IPS DF 19.7 (cell line): ENCODE measurements around the gene ATP6V1F.

Source experiments
- DNase-seq: peaks from one replicate; pipeline ENCODE4 v3.0.0-alpha.2; 2013; ENCODE audit warnings: low read depth, low spot score

ATP6V1F gene

GRCh38 chr7:128882134-128882533 lies 19.5 kb downstream of the ATP6V1F start:
- DNase-seq = no peak

DNA sequence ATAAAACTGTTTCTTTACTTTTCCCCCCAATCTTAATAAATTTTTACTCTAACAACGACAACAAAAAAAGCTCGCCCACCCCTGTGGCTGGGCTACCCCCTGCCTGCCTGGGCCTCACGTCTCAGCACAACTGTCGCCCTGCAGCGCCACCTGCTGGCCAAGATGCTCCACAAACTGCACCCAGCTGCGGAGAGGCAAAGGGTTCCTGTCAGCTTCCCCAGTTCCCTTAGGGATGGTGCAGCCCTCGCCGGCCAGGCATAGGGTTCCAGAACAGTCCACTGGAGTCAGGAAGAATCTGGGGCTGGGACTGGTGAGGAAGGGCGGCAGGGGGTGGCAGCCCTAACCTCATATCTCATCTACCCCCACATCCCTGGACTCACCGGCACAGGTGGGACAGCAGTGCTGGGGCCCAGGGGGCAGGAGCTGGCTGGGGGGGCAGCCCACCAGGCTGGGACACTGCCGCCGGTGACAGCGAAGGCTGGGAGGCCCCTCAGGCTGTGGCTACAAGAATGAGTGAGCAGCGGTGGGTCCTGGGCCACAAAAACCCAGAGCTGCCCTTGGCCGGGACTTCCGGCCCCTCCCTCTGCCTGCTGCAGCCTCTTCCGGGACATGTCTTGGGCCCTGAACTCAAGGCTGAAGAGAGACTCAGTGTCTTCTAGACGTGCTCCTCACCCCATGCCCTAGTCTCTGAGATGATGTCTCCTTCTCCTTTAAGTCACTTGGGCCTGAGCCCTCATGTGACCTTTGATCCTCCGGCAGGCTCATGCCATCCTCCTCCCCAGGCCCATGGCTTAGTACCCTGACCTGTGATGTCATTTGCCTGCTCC lies 21.2 kb downstream of the ATP6V1F start:
- DNase-seq = no peak

DNA sequence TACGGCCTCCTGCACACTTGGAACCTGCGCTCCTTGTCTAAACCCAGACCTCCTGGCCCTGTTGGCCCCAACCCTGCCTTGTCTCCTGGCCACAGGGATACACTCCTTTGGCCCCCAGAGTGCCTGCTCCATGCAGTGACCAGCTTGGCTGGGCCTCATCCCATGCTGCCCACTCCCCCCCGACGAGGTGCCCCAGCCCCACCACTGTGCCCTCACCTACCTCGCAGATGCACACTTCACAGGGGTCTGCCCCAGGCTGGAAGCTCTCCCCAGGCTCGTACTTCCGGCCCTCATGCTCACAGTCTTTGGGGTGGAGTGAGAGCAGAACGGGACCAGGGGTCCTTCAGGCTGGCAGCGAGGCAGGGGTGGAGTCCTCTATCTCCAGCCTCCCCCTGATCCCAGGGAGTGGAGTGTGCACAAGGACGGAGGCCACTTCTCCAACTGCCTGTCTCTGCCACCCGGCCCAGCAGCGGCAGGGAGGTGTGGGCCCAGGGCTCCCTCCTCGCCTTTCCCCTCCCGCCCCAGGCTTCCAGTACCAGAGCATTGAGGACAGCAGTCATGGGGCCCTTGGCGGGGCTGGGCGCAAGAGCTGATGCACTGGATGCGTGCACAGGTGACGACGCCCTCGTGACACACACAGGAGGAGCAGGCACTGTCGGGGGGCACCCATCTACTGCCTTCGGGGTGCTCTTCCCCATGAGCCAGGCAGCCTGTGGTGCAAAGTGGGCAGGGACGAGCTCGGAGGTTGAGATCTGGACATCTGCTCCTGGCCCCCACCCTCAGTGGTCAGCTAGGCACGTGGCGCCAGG lies 22.1 kb downstream of the ATP6V1F start:
- DNase-seq = no peak

- no peak for DNase-seq
Measured at GRCh38 chr7:128885370-128886187, 22.9 kb downstream of the ATP6V1F start.

DNA sequence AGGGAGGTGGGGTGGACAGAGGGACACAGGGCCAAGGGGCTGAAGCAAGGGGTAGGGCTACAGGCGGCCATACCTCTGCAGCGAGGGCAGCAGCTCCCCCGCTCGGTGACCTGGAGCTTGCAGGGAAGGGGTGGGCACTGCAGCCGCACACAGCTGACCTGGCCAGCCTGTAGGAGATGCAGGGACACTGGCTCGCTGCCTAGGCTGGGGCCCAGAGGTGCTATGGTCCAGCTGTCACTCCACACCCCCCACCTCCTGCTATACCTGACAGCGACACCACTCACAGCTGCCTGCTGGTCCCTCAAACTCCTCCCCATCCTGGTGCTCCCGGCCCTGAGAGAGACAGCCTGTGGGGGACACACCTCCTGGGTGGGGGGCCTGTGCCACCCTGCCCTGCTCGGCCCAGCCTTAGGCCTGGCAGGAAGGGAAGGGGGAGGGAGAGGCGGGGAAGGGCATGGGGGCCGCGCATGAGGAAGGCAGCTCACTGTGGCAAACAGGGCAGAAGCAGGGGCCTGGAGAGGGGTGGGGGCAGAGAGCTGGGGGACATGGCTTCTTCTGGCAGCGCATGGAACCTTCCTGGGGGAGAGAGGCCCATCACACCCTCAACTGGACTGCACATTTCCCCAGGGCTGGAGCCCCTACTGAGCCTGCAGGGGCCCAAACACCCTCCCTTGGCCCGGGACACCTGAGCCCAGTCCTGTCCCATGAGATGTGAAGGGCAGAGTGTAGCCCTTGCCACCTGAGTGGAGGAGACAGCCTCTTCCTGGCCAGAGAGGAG lies 23.9 kb downstream of the ATP6V1F start:
- DNase-seq = no peak

GRCh38 chr7:128887169-128888038 lies 24.7 kb downstream of the ATP6V1F start:
- DNase-seq = no peak

GRCh38 chr7:128888039-128888755 lies 25.5 kb downstream of the ATP6V1F start:
- no peak for DNase-seq

GRCh38 chr7:128888756-128889095 lies 26.1 kb downstream of the ATP6V1F start:
- DNase-seq = no peak

DNA sequence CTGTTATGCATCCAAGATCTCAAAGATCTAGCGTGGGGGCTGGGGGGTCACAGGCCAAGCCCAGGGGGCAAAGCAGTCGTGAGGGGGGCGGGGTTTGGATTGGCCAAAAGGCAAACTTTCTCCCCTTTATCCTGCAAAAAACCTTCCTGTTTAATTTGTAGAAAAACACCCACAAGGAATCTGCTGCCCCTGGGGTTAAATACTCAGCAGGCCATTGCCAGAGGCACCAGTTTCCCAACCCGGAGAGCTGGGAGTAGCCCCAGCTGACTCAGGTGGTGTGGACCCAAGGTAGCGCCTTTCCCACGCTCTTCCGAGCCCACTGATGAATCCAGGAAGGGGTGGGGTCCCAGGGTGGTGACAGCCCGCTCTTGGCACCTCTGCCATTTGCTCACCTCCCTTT lies 26.5 kb downstream of the ATP6V1F start:
- DNase-seq = no peak

DNA sequence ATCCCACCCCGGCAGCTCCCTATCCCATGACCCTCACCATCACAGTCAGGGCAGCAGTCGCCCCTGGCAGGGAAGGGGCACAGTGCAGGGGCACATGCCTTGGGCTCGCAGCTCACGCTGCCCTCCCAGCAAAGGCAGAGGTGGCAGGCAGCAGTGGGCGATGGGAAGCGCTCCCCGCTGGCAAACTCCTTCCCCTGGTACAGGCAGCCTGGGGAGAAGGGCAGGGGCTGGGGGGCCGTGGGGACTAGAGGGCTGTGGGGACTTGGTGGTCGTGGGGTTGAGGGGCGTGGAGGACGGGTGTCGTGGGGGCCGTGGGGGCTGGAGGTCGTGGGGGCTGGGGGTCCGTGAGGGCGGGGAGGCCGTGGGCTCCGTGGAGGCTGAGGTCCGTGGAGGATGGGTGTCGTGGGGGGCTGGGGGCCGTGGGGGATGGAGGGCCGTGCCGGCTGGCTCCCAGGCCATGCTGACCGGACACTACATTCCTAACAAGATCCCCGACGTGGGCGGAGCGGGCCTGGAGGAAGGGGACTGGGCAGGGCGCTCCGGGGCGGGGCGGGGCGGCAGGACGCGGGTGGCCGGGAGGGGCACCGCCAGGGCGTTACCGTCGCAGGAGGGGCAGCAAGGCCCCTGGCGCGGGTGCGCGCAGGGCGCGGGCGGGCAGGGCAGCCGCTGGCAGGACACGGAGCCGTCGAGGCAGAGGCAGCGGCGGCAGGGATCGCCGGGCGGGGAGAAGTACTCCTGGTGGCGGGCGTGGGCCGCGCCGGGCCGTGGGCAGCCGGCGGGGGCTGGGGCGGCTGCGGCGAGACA lies 27.9 kb downstream of the ATP6V1F start:
- no peak for DNase-seq

GRCh38 chr7:128891110-128891941 lies 28.7 kb downstream of the ATP6V1F start:
- DNase-seq = no peak

DNA sequence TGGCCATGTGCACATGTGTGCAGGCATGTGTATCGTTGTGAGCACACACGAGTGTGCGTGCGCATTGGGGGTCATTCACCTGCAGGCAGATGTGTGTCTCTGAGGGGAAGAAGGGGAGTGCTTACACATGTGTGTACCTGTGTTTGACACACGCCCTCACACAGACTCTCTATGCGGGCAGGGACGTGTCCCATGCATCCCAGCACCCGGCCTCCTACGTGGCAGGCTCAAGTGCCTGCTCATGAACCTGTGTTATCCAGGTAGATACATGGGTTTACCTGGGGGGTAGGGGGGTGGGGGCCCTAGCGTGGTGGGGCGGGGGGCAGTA lies 29.2 kb downstream of the ATP6V1F start:
- no peak for DNase-seq

DNA sequence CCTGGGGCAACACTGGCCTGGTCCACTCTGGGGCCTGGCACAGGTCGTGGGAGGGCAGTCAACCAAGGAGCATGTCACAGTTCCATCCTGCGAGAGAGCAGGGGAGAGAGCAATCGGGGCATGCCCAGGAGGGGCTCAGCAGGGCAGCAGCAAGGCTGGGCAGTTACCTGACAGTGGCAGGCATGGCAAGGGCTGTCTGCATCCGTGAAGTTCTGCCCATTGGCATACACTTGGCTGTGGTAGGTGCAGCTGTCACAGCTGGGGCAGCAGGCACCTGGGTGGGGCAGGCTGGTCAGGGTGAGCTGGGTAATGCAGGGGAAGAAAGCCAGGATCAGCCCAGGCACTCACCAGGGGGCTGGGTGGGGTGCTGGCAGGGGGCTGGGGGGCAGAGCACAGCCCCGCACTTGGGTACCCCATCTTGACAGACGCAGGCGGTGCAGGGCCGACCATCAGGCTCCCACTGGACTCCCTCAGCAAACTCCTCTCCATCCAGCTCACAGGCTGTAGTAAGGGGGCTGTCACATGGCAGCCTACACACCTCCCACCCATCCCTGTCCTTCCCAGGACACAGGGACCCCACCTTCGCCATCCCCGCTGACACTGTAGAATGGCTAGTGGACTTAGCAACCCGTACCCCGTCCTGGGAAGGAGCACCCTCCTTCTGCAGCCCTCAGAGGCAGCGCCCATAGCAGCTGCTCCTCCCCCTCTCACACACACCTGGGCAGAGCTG lies 30.0 kb downstream of the ATP6V1F start:
- DNase-seq = no peak

GRCh38 chr7:128893251-128894100 lies 30.8 kb downstream of the ATP6V1F start:
- no peak for DNase-seq

- DNase-seq = no peak
Measured at GRCh38 chr7:128894101-128894440, 31.4 kb downstream of the ATP6V1F start.

GRCh38 chr7:128895320-128895719 lies 32.7 kb downstream of the ATP6V1F start:
- DNase-seq = no peak

GRCh38 chr7:128899392-128899791 lies 36.7 kb downstream of the ATP6V1F start:
- no peak for DNase-seq
